NCI-H524 (cell line): ENCODE data around the gene AOAH.
"Not testable (repeated sequence)": the region's sequence is repeated elsewhere in the genome, so short reads cannot be mapped to it uniquely, and the experiment has no call there.

Source experiments
- DNase-seq, 2 experiments: peaks; one replicate each; lab custom pipeline; 2025; lab: John Stamatoyannopoulos, UW

AOAH gene

DNA sequence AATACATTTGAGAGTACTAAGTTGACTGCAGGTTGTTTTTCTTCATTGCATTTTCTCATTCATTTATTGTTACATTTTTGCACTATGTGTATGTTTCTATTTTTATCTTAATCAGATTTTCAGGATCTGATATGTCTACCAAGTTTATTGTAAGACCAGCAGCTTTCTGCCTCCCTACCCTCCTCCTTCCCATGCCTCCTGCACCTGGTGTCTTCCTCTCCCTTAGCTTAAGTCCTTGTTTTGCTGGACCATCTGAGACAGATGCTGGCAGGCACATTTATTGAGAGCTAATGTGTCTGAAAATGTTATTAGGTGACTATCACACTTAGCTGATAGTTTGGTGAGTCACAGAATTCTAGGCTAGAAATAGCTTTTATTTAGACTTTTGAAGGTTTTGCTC, 255.1 kb downstream of the AOAH start:
- DNase-seq = peak in 1 of 2 experiments; percentile 19

DNA sequence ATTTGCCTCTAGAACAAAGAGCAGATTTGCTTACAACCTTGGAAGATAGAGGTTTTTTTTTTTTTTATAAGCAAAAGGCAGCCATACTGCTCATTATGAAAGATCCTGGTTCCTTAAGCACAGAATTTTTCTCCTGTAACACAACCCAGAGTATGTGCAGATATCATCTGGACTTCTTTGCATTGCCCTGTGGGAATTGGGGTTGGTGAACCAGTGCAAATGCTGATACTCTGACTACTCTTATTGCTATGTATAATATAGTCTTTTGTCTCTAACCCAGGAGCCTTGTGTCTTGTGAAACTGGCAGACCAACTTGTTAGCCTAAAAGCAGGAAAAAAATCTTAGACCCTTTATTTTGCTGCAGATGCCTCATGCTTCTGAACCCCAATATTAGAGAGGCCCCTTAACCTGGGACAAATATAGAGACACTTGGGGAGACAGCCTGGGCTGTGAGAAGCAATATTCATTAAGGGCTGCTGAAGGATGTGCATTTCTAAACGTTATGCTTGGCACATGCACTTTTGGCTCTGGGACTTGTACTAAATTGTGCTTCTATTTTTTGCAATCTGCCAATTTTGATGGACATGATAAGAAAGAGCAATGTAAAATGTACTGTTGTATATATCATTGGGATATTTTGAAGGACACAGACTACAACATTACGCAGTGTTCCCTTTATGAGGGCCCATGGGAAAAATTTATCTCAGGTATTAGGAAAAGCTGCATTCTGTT, 255.8 kb downstream of the AOAH start:
- no peak for DNase-seq

DNA sequence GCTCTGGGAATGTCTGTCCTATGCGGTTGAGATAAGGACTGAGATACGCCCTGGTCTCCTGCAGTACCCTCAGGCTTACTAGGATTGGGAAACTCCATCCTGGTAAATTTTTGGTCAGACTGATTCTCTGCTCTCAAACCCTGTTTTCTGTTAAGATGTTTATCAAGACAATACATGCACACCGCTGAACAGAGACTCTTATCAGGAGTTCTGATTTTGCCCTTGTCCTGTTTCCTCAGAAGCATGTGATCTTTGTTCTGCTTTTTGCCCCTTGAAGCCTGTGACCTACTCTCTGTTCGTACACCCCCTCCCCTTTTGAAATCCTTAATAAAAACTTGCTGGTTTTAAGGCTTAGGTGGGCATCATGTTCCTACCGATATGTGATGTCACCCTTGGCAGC, 258.3 kb downstream of the AOAH start:
- DNase-seq = not testable (repeated sequence)

DNA sequence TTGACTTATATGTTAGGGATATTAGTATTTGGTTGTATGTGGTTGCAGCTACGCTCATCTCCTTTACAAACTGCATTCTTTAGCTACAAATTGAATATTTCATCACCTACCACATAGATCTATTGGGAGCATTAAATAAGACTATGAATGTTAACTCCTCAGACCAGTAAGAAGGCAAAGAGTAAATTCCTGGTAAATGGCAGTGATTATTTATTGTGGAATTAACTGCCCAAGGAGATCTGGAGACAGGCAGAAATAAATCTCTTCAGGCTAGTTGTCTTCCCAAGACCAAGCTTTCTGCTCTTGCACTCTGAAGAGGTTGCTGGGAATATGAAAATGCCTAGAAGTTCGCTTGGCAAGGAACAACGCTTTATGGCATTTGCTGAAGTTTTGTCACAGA, 260.0 kb downstream of the AOAH start:
- DNase-seq = no peak
